ENCODE measurements around the gene HCRTR2. TPM values are rescaled to one million over a fixed set of nuclear protein-coding genes. Genes with fewer than 3 reads are reported as not detected.
"Not testable (repeated sequence)": the region's sequence is repeated elsewhere in the genome, so short reads cannot be mapped to it uniquely, and the experiment has no call there.

Gene HCRTR2
- total RNA-seq (2014; rRNA removed; shearing (Covaris generic)), result 0.07 TPM in 1 of 2 replicates, not detected in the other

DNA sequence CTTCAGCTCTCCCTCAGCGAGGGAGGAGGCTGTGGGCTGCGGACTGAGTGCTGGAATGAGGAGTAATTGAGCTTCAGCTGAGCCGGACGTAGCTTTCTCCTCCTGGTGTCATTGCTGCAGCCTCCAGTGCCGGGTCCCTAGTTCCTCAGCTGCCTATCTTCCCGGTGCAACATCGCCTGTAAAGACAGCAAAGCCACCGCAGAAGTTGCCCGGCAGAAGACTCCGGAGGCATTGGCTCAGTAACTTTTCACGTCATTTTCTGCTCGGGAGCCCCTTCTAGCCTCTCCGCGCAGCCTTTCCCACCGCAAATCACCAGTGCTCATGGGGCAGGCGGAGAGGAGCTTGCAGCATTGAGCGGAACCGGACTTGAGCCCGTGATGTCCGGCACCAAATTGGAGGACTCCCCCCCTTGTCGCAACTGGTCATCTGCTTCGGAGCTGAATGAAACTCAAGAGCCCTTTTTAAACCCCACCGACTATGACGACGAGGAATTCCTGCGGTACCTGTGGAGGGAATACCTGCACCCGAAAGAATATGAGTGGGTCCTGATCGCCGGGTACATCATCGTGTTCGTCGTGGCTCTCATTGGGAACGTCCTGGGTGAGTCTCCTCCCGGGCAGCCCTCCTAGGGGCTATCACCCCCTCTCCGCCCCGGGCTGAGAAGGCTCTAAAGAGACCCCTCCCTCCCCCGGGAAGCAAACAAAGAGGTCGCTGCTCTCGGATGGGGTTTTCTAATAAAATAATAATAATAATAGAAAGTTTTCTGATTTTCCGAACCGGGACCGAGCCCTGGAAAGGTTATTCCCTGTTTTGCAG, at the start of gene HCRTR2:
TSS of gene HCRTR2 (plus strand) at position 305 of the 816 bp plus-strand sequence. CDS start at position 378, 73 bp downstream.
- DNase-seq, result no peak
- H3K36me3 ChIP-seq (replicated peaks; ENCODE audit: control insufficient read depth, insufficient read depth, low read length), result no peaks in the 10 kb centered on the region
- peak within 1 kb of the TSS; percentile 49 for H3K4me3 ChIP-seq (ENCODE audit: insufficient read depth, low read depth, low read length)
- H3K27me3 ChIP-seq (ENCODE audit: control insufficient read depth, insufficient read depth, low read length), result peaks cover 28% of the 10 kb centered on the region

DNA sequence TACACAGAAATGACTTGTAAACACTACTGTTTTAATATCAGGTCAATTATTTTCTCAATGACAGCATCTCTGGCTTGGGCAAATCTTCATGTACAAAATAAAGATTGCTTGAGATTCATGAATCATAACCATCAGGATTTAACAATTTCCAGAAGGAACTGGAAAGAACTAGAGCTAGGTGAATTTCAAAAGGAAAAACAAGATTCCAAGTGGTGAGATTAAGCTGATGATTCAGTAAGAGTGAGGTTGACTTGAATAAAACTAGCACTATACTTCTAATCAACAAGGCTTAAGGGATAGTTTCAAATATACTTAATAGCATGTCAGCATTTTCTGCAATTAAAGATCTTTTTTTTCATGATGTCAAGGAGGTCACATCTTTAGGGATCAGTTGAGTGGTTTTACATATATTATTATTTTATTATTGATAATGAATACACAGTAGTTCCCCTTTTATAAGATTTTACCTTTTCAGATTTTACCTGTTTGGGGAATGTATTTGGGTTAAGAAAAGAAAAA, 43.5 kb upstream of the HCRTR2 start:
- Histone ChIP-seq H3K36me3 (replicated peaks; ENCODE audit: control insufficient read depth, insufficient read depth, low read length) (no peaks in the 10 kb centered on the region), H3K4me3 (ENCODE audit: insufficient read depth, low read depth, low read length) (no peak overlapping the region), H3K27me3 (ENCODE audit: control insufficient read depth, insufficient read depth, low read length) (no peaks in the 10 kb centered on the region)
- no peak for DNase-seq

DNA sequence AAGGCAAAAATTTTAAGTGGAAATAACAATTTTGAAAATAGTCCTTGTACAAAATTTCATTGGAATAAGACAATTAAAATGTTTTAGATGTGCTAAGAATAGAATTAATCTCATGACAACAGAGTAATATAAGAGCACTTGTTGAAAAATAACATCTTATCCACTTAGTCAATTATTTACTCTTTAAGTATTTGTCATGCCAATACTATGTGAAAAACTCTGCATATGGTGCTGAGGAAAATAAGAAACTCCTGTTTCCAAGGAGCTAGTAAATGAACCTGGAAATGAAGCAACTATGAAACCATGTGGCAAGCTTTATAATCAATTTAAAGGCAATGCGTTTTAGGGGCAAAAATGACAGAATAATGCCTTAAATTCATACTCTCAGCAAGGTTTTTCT, 42.7 kb upstream of the HCRTR2 start:
- H3K27me3 ChIP-seq (ENCODE audit: control insufficient read depth, insufficient read depth, low read length), result no peaks in the 10 kb centered on the region
- no peak for DNase-seq
- no peak overlapping the region for H3K4me3 ChIP-seq (ENCODE audit: insufficient read depth, low read depth, low read length)
- H3K36me3 ChIP-seq (replicated peaks; ENCODE audit: control insufficient read depth, insufficient read depth, low read length), result no peaks in the 10 kb centered on the region

DNA sequence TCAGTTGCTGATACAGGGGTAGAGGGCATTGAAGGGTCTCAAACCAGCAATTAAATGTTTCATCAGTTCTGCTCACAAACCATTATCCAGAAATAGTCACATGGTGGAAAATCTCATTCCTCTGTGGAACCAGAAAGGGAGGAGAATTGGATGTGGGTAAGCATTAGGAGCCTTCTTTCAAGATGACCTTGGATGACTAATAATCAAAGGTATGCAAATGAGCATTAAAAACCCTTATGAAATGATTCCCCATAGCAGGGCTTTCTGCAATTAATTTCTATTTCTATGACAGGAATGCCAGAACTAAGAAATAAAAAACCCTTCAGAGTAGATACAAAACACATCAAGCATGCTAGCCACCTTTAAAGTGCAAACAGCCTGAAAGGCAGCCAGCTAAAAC, 37.4 kb upstream of the HCRTR2 start:
- no peaks in the 10 kb centered on the region for H3K36me3 ChIP-seq (replicated peaks; ENCODE audit: control insufficient read depth, insufficient read depth, low read length)
- DNase-seq, result no peak

DNA sequence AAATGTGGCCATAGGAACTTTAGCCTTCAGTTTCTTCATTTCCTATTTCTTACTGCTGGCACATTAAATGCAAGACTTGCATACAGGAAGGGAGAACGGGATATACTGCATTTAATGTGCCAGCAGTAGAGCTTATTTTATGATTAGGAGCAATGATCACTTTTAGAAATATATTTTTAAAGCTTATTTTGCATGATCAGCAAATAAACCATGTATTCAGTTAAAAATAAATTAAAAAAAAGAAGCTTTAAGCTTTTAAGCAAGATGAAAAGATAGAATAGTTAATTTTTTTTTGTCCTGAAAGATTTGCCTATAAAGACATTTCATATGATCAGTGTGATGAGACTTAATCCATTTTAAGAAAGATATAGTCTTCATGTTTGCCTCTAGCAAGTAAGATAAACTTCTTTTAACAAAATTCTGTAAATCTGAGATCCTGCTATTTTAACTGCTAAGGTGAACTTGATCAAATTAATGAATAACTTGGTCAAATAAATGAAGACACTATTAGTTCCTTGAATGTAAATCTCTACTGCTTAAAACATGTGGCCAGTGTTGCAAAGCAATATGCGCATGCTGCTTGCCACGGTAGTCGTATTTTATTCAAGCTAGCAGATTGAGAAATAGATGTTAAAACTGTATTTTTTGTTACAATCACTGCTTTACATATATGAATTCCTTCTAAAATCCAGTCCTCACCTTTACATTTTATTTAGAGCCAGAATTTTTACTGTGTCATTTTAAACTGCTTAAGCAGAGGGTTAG, 36.2 kb upstream of the HCRTR2 start:
- Histone ChIP-seq H3K4me3 (ENCODE audit: insufficient read depth, low read depth, low read length) (no peak overlapping the region), H3K27me3 (ENCODE audit: control insufficient read depth, insufficient read depth, low read length) (no peaks in the 10 kb centered on the region), H3K36me3 (replicated peaks; ENCODE audit: control insufficient read depth, insufficient read depth, low read length) (no peaks in the 10 kb centered on the region)
- no peak for DNase-seq

More for the DNA sequence above, 37.4 kb upstream of the HCRTR2 start:
- Histone ChIP-seq H3K4me3 (ENCODE audit: insufficient read depth, low read depth, low read length) (no peak overlapping the region), H3K27me3 (ENCODE audit: control insufficient read depth, insufficient read depth, low read length) (no peaks in the 10 kb centered on the region)

DNA sequence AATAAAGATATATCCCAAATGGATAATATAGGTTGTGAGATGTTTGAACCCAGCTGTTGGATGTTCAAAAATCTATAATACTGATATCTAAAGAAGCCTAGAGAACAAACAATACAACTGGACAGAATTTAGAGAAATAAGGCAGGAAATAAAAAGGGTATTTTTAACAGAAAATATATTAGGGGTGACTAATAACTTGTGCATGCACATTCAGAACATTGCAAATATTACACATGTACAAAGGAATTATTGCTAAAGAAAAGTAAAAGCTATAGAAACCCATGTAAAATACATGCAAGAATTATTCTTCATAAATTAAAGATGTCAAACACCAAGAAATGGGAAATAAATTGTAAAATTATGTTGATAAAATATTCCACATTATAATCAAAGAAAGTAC, 32.7 kb upstream of the HCRTR2 start:
- H3K27me3 ChIP-seq (ENCODE audit: control insufficient read depth, insufficient read depth, low read length), result no peaks in the 10 kb centered on the region
- no peaks in the 10 kb centered on the region for H3K36me3 ChIP-seq (replicated peaks; ENCODE audit: control insufficient read depth, insufficient read depth, low read length)
- H3K4me3 ChIP-seq (ENCODE audit: insufficient read depth, low read depth, low read length), result no peak overlapping the region
- DNase-seq, result no peak

DNA sequence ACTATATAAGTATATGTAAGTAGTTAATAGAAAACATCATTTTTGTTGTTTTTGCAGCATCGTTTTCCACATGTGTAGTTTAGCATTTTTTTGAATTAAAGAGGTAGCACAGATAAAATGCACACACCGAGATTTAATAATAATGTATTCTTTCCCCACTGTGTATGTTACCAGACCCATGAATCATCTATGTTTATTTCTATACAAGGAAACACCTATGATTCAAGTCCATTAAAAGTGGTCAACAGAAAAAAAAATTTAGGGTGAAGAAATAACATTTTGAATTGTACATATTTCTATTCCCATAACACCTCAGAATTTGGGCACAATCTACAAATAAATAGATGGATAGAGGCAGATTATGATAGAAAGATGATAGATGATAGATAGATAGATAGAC, 31.7 kb upstream of the HCRTR2 start:
- no peaks in the 10 kb centered on the region; the same call in 1 of the 2 replicates for H3K27me3 ChIP-seq (ENCODE audit: control insufficient read depth, insufficient read depth, low read length)
- H3K36me3 ChIP-seq (replicated peaks; ENCODE audit: control insufficient read depth, insufficient read depth, low read length), result no peaks in the 10 kb centered on the region
- DNase-seq, result no peak
- H3K4me3 ChIP-seq (ENCODE audit: insufficient read depth, low read depth, low read length), result no peak overlapping the region

DNA sequence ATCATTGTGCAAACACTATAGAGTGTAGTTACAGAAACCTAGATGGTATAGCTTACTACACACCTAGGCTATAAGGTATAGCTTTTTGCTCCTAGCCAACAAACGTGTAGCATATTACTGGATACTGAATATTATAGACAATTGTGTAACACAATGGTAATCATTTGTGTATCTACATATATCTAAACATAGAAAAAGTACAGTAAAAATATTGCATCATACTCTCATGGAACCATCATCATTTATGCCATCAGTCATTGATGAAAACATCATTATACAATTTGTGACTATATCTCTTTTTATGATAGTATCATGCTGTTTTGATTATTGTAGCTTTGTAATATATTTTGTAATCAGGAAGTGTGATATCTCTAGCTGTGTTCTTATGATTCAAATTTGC, 21.0 kb upstream of the HCRTR2 start:
- Histone ChIP-seq H3K36me3 (replicated peaks; ENCODE audit: control insufficient read depth, insufficient read depth, low read length) (no peaks in the 10 kb centered on the region), H3K27me3 (ENCODE audit: control insufficient read depth, insufficient read depth, low read length) (no peaks in the 10 kb centered on the region), H3K4me3 (ENCODE audit: insufficient read depth, low read depth, low read length) (no peak overlapping the region)
- DNase-seq, result no peak

DNA sequence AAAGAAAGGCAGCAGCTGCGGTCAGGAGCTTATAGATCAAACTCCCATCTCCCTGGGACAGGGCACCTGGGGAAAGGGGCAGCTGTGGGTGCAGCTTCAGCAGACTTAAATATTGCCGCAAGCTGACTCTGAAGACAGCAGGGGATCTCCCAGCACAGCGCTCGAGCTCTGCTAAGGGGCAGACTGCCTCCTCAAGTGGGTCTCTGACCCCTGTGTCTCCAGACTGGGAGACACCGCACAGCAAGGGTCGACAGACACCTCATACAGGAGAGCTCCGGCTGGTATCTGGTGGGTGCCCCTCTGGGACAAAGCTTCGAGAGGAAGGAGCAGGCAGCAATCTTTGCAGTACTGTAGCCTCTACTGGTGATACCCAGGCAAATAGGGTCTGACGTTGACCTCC, 15.5 kb upstream of the HCRTR2 start:
- DNase-seq; H3K27me3 ChIP-seq (ENCODE audit: control insufficient read depth, insufficient read depth, low read length); H3K36me3 ChIP-seq (replicated peaks; ENCODE audit: control insufficient read depth, insufficient read depth, low read length); H3K4me3 ChIP-seq (ENCODE audit: insufficient read depth, low read depth, low read length): not testable (repeated sequence)

DNA sequence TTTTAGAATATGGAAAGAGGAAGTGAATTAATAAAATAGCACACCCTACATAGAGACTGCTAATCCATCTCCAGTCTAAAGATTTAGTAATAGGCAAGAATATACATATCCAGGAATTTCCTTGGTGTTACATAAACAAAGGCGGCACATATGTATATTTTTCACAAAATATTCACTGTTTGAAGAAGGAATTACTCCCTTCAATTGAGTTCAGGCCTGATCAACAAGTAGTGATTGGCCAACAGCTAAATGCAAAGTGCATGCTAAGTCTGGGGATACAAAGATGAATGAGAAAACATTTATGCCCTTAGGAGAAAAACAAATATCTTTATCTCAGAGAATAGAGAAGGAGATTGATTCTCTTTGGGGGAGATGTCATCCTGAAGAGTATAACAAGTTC, 6.5 kb upstream of the HCRTR2 start:
- no peaks in the 10 kb centered on the region for H3K36me3 ChIP-seq (replicated peaks; ENCODE audit: control insufficient read depth, insufficient read depth, low read length)
- no peak for DNase-seq
- H3K4me3 ChIP-seq (ENCODE audit: insufficient read depth, low read depth, low read length), result no peak overlapping the region
- no peaks in the 10 kb centered on the region for H3K27me3 ChIP-seq (ENCODE audit: control insufficient read depth, insufficient read depth, low read length)

DNA sequence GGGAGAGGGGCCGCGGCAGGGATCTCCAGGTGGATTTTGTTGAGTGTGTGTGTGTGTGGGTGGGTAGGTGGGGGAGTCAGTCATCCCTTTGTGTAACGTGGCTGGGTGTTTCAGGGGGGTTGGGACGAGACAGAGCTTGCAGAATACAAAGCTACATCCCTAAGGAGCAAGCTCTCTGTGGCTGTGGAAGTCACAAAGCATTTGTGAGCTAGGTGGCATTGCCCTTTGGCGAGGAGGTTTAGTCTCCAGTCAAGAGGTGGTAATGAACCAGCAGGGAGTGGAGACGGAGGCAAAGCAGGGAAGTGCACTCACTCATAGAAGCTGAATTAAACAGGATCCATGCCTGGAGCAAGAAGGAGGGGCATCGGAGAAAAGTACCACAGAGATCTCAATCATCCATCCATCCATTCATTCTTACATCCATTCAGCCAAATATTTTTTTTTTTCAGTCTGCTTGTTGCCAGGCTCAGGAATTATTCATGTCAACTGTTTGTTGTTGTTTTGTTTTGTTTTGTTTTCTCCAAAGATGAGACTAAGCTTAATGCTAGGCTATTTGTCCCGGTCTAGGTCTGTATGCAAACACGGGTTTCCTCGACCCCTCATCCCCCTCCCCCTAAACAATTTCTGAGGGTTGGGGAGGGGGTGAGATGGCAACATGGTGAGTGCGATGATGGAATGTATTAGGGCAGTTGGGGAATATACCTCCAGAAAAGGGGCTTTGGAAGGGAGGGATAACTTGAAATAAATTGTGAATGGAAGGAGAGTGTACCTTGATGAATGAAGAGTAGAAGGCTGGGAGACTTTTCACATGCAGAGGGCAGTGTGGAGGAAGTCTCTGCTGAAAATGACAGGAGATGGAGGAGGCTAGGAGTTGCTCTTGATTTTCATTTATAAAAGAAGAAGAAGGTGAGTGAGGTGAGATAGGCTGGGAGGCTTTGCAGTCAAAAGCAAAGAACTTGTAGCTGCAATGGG, 1.0 kb downstream of the HCRTR2 start:
- Histone ChIP-seq H3K27me3 (ENCODE audit: control insufficient read depth, insufficient read depth, low read length) (peaks cover 28% of the 10 kb centered on the region), H3K36me3 (replicated peaks; ENCODE audit: control insufficient read depth, insufficient read depth, low read length) (no peaks in the 10 kb centered on the region), H3K4me3 (ENCODE audit: insufficient read depth, low read depth, low read length) (peak overlapping the region; percentile 49; the same call in 1 of the 2 replicates)
- no peak for DNase-seq

DNA sequence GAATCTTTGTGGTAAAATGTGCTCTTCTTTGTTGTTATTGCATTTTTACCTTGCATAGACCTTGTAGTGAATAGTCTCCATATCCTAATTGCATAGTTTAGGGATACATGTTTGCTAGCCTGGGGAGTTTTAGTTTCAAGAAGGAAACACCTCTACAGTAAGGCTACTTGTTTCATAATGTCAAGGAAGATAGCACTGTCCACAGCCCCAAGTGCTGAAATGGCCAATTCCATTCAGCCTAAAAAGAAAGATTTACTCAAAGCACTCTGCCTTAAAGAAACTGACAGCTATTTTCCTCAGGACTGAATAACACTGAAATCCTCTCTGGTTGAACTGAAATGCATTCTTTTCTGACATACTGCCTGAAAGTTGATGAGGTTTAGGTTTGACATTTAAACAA, 2.6 kb downstream of the HCRTR2 start:
- H3K27me3 ChIP-seq (ENCODE audit: control insufficient read depth, insufficient read depth, low read length), result peaks cover 28% of the 10 kb centered on the region
- DNase-seq, result no peak
- no peaks in the 10 kb centered on the region for H3K36me3 ChIP-seq (replicated peaks; ENCODE audit: control insufficient read depth, insufficient read depth, low read length)
- no peak overlapping the region for H3K4me3 ChIP-seq (ENCODE audit: insufficient read depth, low read depth, low read length)

DNA sequence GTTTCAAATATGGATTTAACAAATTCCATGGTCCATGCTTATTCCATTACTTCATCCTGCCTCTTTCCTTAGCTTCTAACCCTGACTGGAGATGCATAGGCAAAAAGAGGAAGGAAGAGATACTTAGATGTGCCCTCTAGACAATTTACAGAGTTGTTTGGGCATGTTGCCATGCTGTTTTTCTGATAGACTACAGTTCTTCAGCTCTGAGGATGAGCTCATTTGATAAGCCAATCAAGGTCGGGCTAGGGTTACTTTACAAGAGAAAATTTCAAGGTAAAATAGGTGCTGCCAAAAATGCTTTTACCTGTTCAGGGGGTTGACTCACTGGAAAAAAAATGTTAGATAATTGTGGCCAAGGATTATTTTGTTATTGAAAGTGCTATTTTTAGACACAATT, 5.9 kb downstream of the HCRTR2 start:
- no peak overlapping the region for H3K4me3 ChIP-seq (ENCODE audit: insufficient read depth, low read depth, low read length)
- no peak for DNase-seq
- H3K27me3 ChIP-seq (ENCODE audit: control insufficient read depth, insufficient read depth, low read length), result peaks cover 8% of the 10 kb centered on the region
- H3K36me3 ChIP-seq (replicated peaks; ENCODE audit: control insufficient read depth, insufficient read depth, low read length), result no peaks in the 10 kb centered on the region

DNA sequence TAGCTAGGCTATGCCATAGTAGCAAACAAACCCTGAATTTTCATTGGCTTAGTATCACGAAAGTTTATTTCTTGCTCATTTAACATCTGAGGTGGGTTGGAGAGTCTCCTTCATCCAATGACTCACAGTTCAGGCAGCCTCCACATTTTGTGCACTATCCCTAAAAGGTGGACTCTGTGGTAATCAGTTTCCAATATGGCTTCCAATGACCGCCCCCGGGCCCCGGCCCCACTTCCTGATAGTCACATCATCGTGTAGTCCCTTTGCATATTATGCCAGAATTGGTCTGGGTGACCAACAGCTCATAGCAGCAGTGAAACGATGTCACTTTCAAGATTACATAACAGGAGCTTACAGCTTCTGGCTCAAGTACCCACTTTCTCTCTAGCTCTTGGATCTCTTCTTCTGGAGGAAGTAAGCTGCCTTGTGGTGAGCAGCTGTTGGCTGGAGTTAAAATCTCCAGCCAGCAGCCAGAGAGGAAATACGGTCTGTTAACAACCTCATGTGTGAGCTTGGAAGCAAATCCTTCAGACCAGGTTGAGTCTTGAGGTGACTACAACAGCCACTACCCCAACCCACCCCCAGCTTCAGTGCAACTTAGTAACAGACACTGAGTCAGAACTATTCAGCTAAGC, 7.8 kb downstream of the HCRTR2 start:
- Histone ChIP-seq H3K36me3 (replicated peaks; ENCODE audit: control insufficient read depth, insufficient read depth, low read length) (no peaks in the 10 kb centered on the region), H3K4me3 (ENCODE audit: insufficient read depth, low read depth, low read length) (no peak overlapping the region), H3K27me3 (ENCODE audit: control insufficient read depth, insufficient read depth, low read length) (no peaks in the 10 kb centered on the region)
- DNase-seq, result no peak

All from H7 (cell line).